Effector memory CD4-positive, alpha-beta T cell (primary cell): ENCODE measurements around the gene CLRN3.

Source experiments
- DNase-seq, 3 donors: peaks; one replicate each; pipeline ENCODE4 v3.0.0-alpha.2; 2020
- H3K27ac ChIP-seq: 2 replicates; pipeline ENCODE4 v1.7.0; 2013; ENCODE audit warnings: mild to moderate bottlenecking, low read length, moderate library complexity; ENCODE audit not compliant: insufficient read depth, poor library complexity, severe bottlenecking
- H3K27me3 ChIP-seq: replicated peaks from 2 replicates; pipeline ENCODE4 v1.7.0; 2013; ENCODE audit warnings: mild to moderate bottlenecking, low read length; ENCODE audit not compliant: insufficient read depth, control insufficient read depth, poor library complexity, severe bottlenecking
- H3K36me3 ChIP-seq: 2 replicates; pipeline ENCODE4 v1.7.0; 2013; ENCODE audit warnings: mild to moderate bottlenecking, low read length, moderate library complexity; ENCODE audit not compliant: control insufficient read depth, insufficient read depth
- H3K4me1 ChIP-seq: 2 replicates; pipeline ENCODE4 v1.7.0; 2013; ENCODE audit warnings: low read length, mild to moderate bottlenecking; ENCODE audit not compliant: control insufficient read depth, insufficient read depth, poor library complexity, severe bottlenecking
- H3K4me3 ChIP-seq: 2 replicates; pipeline ENCODE4 v1.7.0; 2013; ENCODE audit warnings: low read length, low read depth, mild to moderate bottlenecking; ENCODE audit not compliant: insufficient read depth, poor library complexity, severe bottlenecking
- H3K9me3 ChIP-seq: 2 replicates; pipeline ENCODE4 v1.7.0; 2013; ENCODE audit warnings: mild to moderate bottlenecking, low read length, moderate library complexity; ENCODE audit not compliant: control insufficient read depth

The CLRN3 gene

GRCh38 chr10:127909716-127910463 is 17.1 kb upstream of the CLRN3 start:
- DNase-seq, result no peak
- H3K27me3 ChIP-seq, result peaks cover 9% of the 10 kb centered on the region
- H3K9me3 ChIP-seq, result no peaks in the 10 kb centered on the region
- H3K4me1 ChIP-seq, result peaks cover 4% of the 10 kb centered on the region
- no peak overlapping the region for H3K4me3 ChIP-seq
- no peaks in the 10 kb centered on the region for H3K36me3 ChIP-seq
- H3K27ac ChIP-seq, result no peak overlapping the region

- H3K27me3 ChIP-seq, result peaks cover 9% of the 10 kb centered on the region
- no peak for DNase-seq
- peaks cover 4% of the 10 kb centered on the region for H3K4me1 ChIP-seq
- H3K9me3 ChIP-seq, result no peaks in the 10 kb centered on the region
- no peaks in the 10 kb centered on the region for H3K36me3 ChIP-seq
- H3K27ac ChIP-seq, result no peak overlapping the region
- no peak overlapping the region for H3K4me3 ChIP-seq
Observed at GRCh38 chr10:127908959-127909267, 16.2 kb upstream of the CLRN3 start.

GRCh38 chr10:127908106-127908958 is 15.6 kb upstream of the CLRN3 start:
- Histone ChIP-seq H3K4me3 (no peak overlapping the region), H3K9me3 (no peaks in the 10 kb centered on the region), H3K4me1 (peaks cover 4% of the 10 kb centered on the region), H3K27ac (no peak overlapping the region), H3K36me3 (no peaks in the 10 kb centered on the region), H3K27me3 (peaks cover 9% of the 10 kb centered on the region)
- DNase-seq, result no peak

GRCh38 chr10:127907411-127908105 is 14.8 kb upstream of the CLRN3 start:
- no peaks in the 10 kb centered on the region for H3K9me3 ChIP-seq
- peaks cover 9% of the 10 kb centered on the region for H3K27me3 ChIP-seq
- H3K36me3 ChIP-seq, result no peaks in the 10 kb centered on the region
- DNase-seq, result no peak
- H3K27ac ChIP-seq, result no peak overlapping the region
- peak overlapping the region; percentile 56 for H3K4me3 ChIP-seq
- H3K4me1 ChIP-seq, result peaks cover 4% of the 10 kb centered on the region

- peaks cover 9% of the 10 kb centered on the region for H3K27me3 ChIP-seq
- H3K9me3 ChIP-seq, result no peaks in the 10 kb centered on the region
- H3K36me3 ChIP-seq, result no peaks in the 10 kb centered on the region
- H3K27ac ChIP-seq, result no peak within 1 kb of the TSS
- peaks cover 4% of the 10 kb centered on the region for H3K4me1 ChIP-seq
- peak; percentile 21 to 35 (median 29) for DNase-seq
- H3K4me3 ChIP-seq, result peak within 1 kb of the TSS; percentile 56
Observed at GRCh38 chr10:127906548-127907377, 14.0 kb upstream of the CLRN3 start, which contains the start of gene PTPRE. PTPRE (plus strand) TSS chr10:127907103; CDS start chr10:128040882, 133,779 bp downstream.

- no peak for DNase-seq
- H3K27me3 ChIP-seq, result peaks cover 9% of the 10 kb centered on the region
- no peaks in the 10 kb centered on the region for H3K9me3 ChIP-seq
- H3K4me1 ChIP-seq, result peaks cover 4% of the 10 kb centered on the region
- no peaks in the 10 kb centered on the region for H3K36me3 ChIP-seq
- H3K27ac ChIP-seq, result no peak overlapping the region
- H3K4me3 ChIP-seq, result no peak overlapping the region
Observed at GRCh38 chr10:127905848-127906261, 13.1 kb upstream of the CLRN3 start.

- no peak for DNase-seq
Observed at GRCh38 chr10:127905001-127905847, 12.5 kb upstream of the CLRN3 start.

GRCh38 chr10:127904311-127905000 is 11.7 kb upstream of the CLRN3 start:
- no peak overlapping the region for H3K27ac ChIP-seq

More at GRCh38 chr10:127905001-127905847, 12.5 kb upstream of the CLRN3 start:
- H3K4me1 ChIP-seq, result peaks cover 4% of the 10 kb centered on the region
- H3K27me3 ChIP-seq, result peaks cover 9% of the 10 kb centered on the region
- no peaks in the 10 kb centered on the region for H3K36me3 ChIP-seq
- no peaks in the 10 kb centered on the region for H3K9me3 ChIP-seq
- H3K27ac ChIP-seq, result no peak overlapping the region
- H3K4me3 ChIP-seq, result no peak overlapping the region

More at GRCh38 chr10:127904311-127905000, 11.7 kb upstream of the CLRN3 start:
- DNase-seq, result no peak
- no peaks in the 10 kb centered on the region for H3K36me3 ChIP-seq
- no peaks in the 10 kb centered on the region for H3K9me3 ChIP-seq
- H3K4me3 ChIP-seq, result no peak overlapping the region
- H3K27me3 ChIP-seq, result peaks cover 9% of the 10 kb centered on the region
- H3K4me1 ChIP-seq, result peaks cover 4% of the 10 kb centered on the region
